Body of pancreas (tissue), 4 donors: ENCODE data around the gene BBS4. TPM values are rescaled to one million over a fixed set of nuclear protein-coding genes. Genes with fewer than 3 reads are reported as not detected.
A peak's percentile ranks its signal among the peaks of the same experiment; 100 is the strongest.
"Not testable (repeated sequence)": the region's sequence is repeated elsewhere in the genome, so short reads cannot be mapped to it uniquely, and the experiment has no call there.

ENCODE experiments used
- ATAC-seq: fragments of 150-250 bp; one replicate; pipeline ENCODE4 v1.9.1; 2016
- DNase-seq, 4 donors: peaks; one replicate each; pipeline ENCODE4 v3.0.0-alpha.2; 2019
- H3K27ac ChIP-seq, 4 donors: fragments of 200-600 bp; sonication (generic); 1 replicate in 3 of 4; 2 replicates in 1 of 4; pipeline versions ENCODE4 v1.5.1 to v1.6.1; 2016 to 2019; ENCODE audit warnings: mild to moderate bottlenecking in 1 of 4, mixed read lengths in 1 of 4, moderate library complexity in 1 of 4
- H3K27me3 ChIP-seq, 2 donors: fragments of 200-600 bp; sonication (generic); one replicate each; pipeline ENCODE4 v1.6.0; 2016; ENCODE audit warnings: mild to moderate bottlenecking in 1 of 2
- H3K36me3 ChIP-seq, 2 donors: fragments of 200-600 bp; sonication (generic); replicated peaks in 1 of 2; 2 replicates each; pipeline ENCODE4 v1.5.1; 2016; ENCODE audit warnings: low read depth in 2 of 2; ENCODE audit not compliant: insufficient read depth in 1 of 2
- H3K4me1 ChIP-seq: fragments of 200-600 bp; sonication (generic); one replicate; pipeline ENCODE4 v1.6.0; 2016
- H3K4me3 ChIP-seq, 2 donors: fragments of 200-600 bp; sonication (generic); 1 replicate in 1 of 2; 2 replicates in 1 of 2; pipeline ENCODE4 v1.5.1; 2016 to 2019
- H3K9me3 ChIP-seq, 3 donors: fragments of 200-600 bp; sonication (generic); 1 replicate in 2 of 3; 2 replicates in 1 of 3; pipeline ENCODE4 v1.5.1; 2016
- POLR2A ChIP-seq, 3 donors: fragments of 450-650 bp; IDR thresholded peaks; one replicate each; pipeline ENCODE4 v1.6.1; 2016; ENCODE audit warnings: antibody characterized with exemption in 3 of 3, mild to moderate bottlenecking in 2 of 3
- WGBS, 2 donors: methylation state at CpG; one replicate each; pipeline ENCODE4 v1.1.5; 2017; 5-methylcytosine and 5-hydroxymethylcytosine counted together
- intact Hi-C: fragments of 100-400 bp; cut with DNase I; formaldehyde crosslinking; loops from one replicate; pipeline ENCODE4 v1.15.1; 2023
- total RNA-seq, 2 donors: library from RNA; depleted of rRNA; stranded (reverse); fragments of >200 nt; gene quantifications; one replicate each; pipeline ENCODE4 v1.1.0, GENCODE V29; 2016
- TF ChIP-seq, protein P1 (sequence below), 7 experiments: fragments of 450-650 bp in 4 of 7; fragments of 200-600 bp in 3 of 7; sonication (generic) in 3 of 7; IDR thresholded peaks; one replicate each; pipeline ENCODE4 v1.5.1; 2016 to 2019; ENCODE audit warnings: antibody characterized with exemption in 7 of 7

BBS4 gene, protein sequence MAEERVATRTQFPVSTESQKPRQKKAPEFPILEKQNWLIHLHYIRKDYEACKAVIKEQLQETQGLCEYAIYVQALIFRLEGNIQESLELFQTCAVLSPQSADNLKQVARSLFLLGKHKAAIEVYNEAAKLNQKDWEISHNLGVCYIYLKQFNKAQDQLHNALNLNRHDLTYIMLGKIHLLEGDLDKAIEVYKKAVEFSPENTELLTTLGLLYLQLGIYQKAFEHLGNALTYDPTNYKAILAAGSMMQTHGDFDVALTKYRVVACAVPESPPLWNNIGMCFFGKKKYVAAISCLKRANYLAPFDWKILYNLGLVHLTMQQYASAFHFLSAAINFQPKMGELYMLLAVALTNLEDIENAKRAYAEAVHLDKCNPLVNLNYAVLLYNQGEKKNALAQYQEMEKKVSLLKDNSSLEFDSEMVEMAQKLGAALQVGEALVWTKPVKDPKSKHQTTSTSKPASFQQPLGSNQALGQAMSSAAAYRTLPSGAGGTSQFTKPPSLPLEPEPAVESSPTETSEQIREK
- total RNA-seq: 10 to 100 TPM; 20.2 to 26.4 TPM

DNA sequence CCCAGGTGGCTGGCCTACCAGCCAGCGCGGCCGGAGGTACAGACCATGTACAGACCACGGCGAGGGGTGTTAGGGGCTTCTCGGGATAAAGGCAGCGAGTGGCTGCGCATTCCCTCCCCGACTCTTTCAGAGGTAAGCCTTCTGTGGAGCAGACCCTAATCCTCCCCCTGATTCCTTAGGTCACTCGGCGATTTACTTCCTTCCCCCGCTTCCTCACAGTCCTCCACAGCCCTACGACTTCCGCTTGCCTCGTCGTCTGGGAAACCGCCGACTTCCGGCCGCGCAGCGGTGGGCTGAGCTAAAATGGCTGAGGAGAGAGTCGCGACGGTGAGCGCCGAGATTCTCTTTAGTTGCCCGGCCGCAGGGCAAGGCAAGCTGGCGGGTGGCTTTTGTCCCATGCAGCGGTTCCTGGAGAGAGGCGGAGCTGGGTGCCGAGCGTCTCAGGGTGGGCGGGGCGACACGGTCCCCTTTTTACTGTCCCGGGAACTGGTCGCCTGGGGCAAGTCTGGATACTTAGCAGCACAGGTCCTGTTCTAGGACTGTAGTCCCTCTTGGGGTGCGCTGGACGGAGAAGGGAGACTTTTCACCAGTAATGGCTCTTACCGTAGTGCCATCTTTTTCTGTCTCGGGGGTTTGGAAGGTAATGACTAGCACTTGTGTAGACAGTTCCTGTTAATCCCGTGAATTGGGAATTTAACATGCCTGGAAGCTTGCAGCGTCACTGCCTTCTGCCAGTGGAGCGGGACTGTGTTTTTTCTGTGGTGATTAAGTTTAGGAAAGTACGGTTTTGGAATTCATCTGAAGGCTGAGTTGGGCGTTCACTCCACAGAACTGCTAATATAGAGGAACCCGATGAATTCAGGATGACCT, at the start of gene BBS4, which contains the start of gene HIGD2B:
Gene BBS4 (plus strand): TSS at position 283 of the 870 bp plus-strand sequence. CDS start 21 bp downstream, at position 304.
Gene HIGD2B (minus strand): TSS at position 258 of the 870 bp plus-strand sequence. CDS start 9,808 bp downstream, outside the sequence.
- Histone ChIP-seq H3K36me3 (no peaks in the 10 kb centered on the region), H3K27ac (peak within 1 kb of the TSS; percentile 76 to 99 (median 96)), H3K4me3 (peak within 1 kb of the TSS; percentile 38 to 86), H3K27me3 (no peaks in the 10 kb centered on the region), H3K9me3 (no peaks in the 10 kb centered on the region), H3K4me1 (peaks cover 13% of the 10 kb centered on the region)
- peak; percentile 88 to 93 (median 90) for DNase-seq
- TF ChIP-seq, protein P1, sequence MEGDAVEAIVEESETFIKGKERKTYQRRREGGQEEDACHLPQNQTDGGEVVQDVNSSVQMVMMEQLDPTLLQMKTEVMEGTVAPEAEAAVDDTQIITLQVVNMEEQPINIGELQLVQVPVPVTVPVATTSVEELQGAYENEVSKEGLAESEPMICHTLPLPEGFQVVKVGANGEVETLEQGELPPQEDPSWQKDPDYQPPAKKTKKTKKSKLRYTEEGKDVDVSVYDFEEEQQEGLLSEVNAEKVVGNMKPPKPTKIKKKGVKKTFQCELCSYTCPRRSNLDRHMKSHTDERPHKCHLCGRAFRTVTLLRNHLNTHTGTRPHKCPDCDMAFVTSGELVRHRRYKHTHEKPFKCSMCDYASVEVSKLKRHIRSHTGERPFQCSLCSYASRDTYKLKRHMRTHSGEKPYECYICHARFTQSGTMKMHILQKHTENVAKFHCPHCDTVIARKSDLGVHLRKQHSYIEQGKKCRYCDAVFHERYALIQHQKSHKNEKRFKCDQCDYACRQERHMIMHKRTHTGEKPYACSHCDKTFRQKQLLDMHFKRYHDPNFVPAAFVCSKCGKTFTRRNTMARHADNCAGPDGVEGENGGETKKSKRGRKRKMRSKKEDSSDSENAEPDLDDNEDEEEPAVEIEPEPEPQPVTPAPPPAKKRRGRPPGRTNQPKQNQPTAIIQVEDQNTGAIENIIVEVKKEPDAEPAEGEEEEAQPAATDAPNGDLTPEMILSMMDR (IDR thresholded peaks at IDR 0.05): no peak
- TF ChIP-seq POLR2A (IDR thresholded peaks at IDR 0.05): peak; percentile 65 to 94 (median 93)
- intact Hi-C loops: no loop called here
- 1% methylated on average over 31 to 49 of the region's 49 CpGs for WGBS, 2 donors
- ATAC-seq: peak; percentile 97

DNA sequence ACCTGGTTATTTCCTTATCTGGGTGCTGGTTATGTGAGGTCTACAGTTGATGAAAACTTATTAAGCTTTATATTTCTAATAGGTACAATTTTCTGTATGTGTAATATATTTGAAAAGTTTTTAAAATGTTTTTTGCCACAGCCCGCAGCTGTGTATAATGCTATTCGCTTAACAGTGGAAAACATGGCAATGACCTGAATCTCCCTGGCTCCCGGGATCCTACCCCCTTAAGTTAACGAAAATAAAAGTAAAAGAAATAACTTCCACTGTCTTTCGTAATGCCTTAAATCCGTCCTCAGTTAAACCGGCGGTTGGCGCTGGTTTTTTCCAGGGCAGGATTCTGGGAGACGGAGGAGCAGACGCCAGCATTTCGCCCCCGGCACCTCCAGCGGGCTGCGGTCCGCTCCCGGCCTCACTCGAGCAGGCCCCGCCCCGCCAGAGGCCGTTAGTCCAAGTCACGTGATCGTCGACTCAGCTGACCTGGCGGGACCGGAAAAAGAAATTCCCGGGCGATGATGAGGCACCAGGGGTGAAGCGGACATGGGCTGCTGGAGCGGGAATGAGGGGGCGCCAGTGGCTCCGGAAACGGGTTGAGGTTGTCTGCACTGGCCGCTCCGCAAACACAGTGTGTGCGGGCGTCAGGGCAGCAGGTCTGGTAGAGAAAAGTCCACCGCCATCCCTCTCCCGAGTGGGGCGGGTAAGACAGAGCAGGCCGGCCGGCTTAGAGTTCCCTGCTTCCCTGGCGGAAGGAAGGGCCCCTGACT, 49.3 kb upstream of the BBS4 start:
- H3K27me3 ChIP-seq, H3K36me3 ChIP-seq, H3K4me3 ChIP-seq, H3K9me3 ChIP-seq, intact Hi-C loops, H3K4me1 ChIP-seq: not testable (repeated sequence)
- WGBS, 2 donors: 0% methylated on average over 10 of the region's 43 CpGs; no CpG with 5 or more reads in 1 of the 2 donors
- ATAC-seq: peak; percentile 94
- DNase-seq: peak; percentile 77 to 89 (median 84)
- peak overlapping the region in 1 of 4 donors; percentile 34 for H3K27ac ChIP-seq

DNA sequence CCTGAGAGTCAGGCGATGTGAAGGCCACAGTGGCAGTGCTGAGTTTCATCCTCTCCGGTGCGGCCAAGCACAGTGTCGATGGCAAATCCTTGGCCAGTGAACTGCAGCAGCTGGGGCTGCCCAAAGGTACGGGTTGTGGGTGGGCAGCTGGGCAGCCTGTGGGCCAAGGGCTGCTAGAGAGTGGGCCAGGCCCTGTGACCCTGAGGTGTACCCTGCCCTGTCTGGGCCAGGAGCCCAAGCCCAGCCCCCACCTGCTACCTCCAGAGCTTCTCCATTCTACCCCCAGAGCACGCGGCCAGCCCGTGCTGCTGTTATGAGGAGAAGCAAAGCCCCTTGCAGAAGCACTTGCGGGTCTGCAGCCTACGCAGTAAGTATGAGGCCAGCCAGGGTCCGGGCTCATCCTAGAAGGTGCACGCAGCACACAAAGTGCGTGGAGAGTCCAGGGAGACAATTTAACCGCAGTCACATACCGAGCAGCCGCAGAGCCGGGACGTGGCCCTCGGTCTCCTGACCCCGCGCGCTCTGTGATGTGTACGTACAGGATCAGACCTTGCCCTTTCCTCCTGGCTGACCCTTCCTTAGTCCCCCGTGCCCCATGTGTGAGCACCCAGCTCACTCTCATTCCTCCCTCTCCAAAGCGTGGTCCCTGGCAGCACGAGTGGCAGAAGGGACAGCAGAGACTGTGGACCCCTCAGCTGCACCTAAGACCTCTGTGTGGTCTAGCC, 46.1 kb upstream of the BBS4 start:
- intact Hi-C loops: not testable (repeated sequence)

DNA sequence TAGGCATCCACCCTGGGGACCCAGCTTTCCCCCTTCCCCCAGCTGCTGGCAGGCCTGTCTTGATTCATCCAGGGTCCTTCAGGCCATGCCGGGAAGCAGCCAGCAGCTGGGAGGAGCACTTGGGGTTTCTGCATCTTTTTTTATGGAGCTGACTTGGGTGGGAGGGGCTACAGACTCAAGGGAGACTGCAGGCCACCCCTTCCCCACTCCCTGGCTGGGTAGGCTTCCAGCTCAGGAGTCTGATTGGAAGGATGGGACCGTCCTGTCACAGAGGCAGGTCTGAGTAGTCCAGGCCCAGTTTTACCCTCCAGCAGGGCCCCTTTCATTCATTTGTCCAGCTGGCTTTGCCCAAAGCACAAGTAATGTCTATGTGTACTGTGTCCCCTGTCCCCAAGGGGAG, 43.7 kb upstream of the BBS4 start:
- H3K4me1 ChIP-seq, DNase-seq, H3K4me3 ChIP-seq, H3K27ac ChIP-seq, H3K27me3 ChIP-seq, intact Hi-C loops, H3K36me3 ChIP-seq, H3K9me3 ChIP-seq, ATAC-seq: not testable (repeated sequence)
- WGBS, 2 donors: no CpG with 5 or more reads among the region's 2 CpGs

More for the DNA sequence above, 46.1 kb upstream of the BBS4 start:
- not testable (repeated sequence) for ATAC-seq, H3K4me3 ChIP-seq, H3K36me3 ChIP-seq, H3K4me1 ChIP-seq, DNase-seq, H3K27ac ChIP-seq, H3K27me3 ChIP-seq, H3K9me3 ChIP-seq
- WGBS, 2 donors: no CpG with 5 or more reads among the region's 26 CpGs

DNA sequence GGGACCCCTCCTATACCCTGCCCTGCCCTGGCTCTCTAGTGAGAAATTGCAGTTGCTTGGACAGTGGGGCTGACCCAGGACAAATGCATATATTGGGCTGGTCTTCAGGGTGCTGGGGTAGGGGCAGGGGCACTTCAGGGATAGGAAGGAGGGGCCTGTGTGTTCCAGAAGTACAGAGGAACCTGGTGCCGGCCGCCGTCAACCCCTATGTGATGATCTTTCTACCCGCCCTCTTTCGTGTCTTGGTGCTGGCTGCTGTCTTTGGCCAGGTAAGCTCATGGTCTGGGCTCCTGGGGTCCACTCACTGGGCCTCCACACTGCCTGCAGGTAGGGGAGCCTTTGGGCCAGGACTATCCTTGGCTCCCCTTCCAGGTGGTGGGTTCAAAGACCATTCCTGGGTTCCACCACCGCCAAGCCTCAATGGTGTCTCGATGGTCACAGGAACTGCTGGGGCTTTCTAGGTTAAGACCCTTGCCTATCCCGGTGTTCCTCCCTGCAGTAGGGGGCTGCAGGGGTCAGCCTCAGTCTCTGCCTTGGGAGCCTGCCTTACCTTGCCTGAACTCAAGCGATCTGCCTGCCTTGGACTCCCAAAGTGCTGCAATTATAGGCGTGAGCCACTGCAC, 37.3 kb upstream of the BBS4 start:
- H3K27ac ChIP-seq, H3K27me3 ChIP-seq, H3K9me3 ChIP-seq, intact Hi-C loops, DNase-seq, H3K36me3 ChIP-seq, H3K4me3 ChIP-seq, ATAC-seq, H3K4me1 ChIP-seq: not testable (repeated sequence)
- 53 to 61% methylated on average over 3 of the region's 10 CpGs for WGBS, 2 donors

DNA sequence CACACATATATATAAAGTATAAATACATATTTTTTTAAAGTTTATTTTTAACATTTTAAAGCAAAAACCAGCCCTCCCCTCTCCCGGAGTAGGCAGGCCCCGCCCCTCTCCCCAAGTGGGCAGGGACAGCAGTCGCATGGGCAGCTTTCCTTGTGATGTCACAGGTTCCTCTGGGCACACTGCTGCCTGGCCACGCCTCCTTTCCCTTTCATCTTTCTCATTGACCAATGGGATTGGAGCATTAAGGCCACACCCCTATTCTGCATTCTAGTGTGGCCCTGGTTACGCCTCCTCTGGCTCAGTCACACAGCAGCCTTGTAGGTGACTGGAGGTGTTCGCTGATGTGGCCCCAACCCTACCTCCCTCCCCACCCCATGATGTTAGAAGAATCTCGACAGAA, 31.6 kb upstream of the BBS4 start, which contains the start of gene GOLGA6B:
Gene GOLGA6B (plus strand): TSS at position 301 of the 400 bp plus-strand sequence. CDS start 41 bp downstream, at position 342.
- intact Hi-C loops, H3K9me3 ChIP-seq, DNase-seq, H3K4me1 ChIP-seq, H3K27ac ChIP-seq, H3K4me3 ChIP-seq, H3K27me3 ChIP-seq, ATAC-seq, H3K36me3 ChIP-seq: not testable (repeated sequence)
- no CpG with 5 or more reads among the region's 7 CpGs for WGBS, 2 donors

DNA sequence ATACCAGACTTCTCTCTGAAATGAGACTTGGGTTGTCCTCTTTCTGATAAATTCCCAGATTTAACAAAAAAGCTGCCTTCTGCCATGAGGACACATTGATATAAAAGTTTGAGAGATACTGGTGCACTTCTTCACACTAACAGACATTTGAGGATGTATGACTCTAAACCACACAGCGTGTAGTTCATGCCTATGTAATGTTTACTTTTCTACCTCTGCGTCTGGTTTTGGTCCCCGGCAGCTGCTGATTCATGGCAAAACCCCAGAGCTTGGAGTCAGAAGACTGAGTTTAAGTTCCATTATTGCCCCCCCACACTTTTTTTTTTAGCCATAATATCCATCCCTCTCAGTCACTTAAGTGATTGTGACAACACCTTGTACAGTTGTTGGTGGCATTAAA, 30.0 kb upstream of the BBS4 start:
- intact Hi-C loops, H3K36me3 ChIP-seq, DNase-seq, H3K27me3 ChIP-seq, ATAC-seq, H3K9me3 ChIP-seq, H3K27ac ChIP-seq, H3K4me1 ChIP-seq, H3K4me3 ChIP-seq: not testable (repeated sequence)
- no CpG with 5 or more reads among the region's 3 CpGs for WGBS, 2 donors

DNA sequence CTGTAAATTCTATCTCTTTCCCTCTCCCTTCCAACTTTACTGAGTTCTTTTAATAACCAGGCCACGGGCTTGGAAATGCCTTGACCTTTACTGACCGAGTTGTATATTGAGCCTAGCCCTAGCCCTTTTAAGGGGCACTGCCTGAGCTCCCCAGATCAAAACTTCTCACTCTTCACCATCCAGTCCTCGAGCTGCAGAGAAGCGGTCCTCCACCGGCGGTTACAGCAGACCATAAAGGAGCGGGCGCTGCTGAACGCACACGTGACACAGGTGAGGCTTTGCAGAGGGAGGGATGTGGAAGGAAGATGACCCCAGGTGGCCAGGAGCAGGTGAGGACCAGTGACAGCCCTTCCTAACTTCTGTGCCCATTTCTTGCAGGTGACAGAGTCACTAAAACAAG, 24.9 kb upstream of the BBS4 start:
- DNase-seq, H3K9me3 ChIP-seq, H3K27me3 ChIP-seq, H3K4me1 ChIP-seq, H3K36me3 ChIP-seq, ATAC-seq, H3K27ac ChIP-seq, H3K4me3 ChIP-seq, intact Hi-C loops: not testable (repeated sequence)
- 73 to 77% methylated on average over 8 to 9 of the region's 10 CpGs for WGBS, 2 donors

DNA sequence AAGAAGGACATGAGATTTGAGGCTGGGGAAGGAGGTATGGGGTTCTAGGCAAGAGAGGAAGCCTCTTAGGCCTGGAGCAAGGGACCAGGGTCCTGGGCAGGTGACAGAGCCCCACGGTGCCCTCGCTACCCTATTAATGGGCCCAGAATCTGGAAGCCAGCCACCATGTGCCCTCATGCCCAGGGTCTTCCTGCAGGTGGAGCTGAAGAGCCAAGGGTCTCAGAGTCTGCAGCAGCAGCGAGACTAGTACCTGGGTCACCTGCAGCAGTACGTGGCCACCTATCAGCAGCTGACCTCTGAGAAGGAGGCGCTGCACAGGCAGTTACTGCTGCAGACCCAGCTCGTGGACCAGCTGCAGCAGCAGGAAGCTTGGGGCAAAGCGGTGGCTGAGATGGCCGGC, 22.1 kb upstream of the BBS4 start:
- intact Hi-C loops, DNase-seq, H3K36me3 ChIP-seq, H3K4me3 ChIP-seq, H3K27ac ChIP-seq, H3K4me1 ChIP-seq, H3K9me3 ChIP-seq, H3K27me3 ChIP-seq, ATAC-seq: not testable (repeated sequence)
- 70% methylated on average over 2 of the region's 8 CpGs; no CpG with 5 or more reads in 1 of the 2 donors for WGBS, 2 donors
